ENCODE results near the gene SLC7A14. TPM values are rescaled to one million over a fixed set of nuclear protein-coding genes. Genes with fewer than 3 reads are reported as not detected.

Gene SLC7A14
- total RNA-seq, 2 experiments from 2014 or later: not detected

- intact Hi-C loops (cut with micrococcal nuclease): no loop called here
Observed at GRCh38 chr3:170471149-170471548, 114.7 kb downstream of the SLC7A14 start.

DNA sequence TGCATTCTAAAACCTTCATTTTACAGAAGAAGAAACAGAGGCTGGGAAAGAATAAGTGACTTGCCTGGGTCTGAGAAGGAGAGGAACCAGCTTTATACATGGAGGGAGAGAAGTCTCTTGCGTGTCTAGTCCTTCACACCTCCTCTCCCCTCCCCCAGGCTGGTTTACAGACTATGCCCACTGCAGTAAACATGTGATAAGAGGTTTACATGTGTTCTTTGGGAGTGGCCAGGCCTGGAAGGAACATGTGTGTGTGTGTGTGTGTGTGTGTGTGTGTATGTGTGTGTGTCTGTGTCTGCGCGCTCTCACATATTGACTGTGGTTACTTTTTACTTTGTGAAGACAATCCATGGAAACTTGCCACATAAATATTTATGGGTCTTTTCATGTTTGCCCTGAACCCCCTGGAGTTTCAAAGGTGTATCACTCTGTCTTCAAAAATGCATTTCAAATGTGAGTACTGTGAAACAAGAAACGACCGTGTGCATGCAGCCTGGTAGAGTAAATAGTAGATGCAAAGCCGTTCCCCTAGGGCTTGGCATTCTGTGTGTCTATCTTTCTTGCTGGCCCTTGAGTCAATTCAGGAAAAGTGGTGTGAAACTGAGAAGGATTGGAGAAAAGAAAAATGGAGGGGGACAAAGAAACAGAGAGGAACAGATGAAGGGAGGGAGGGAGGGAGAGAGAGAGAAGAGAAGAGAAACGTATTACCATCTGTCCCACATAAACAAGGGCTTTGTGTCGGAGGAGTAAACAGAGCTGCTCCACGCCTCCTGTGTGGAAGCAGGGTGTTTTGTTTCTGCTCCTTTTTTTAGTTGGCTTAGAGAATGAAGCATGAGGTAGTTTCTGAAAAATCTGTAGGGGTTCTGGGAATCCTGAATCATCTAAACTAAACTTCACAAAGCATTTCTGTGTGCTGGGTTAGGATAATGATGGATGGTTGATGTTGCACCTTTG is 115.5 kb downstream of the SLC7A14 start:
- intact Hi-C loops (cut with micrococcal nuclease): no loop called here

More at GRCh38 chr3:170471149-170471548, 114.7 kb downstream of the SLC7A14 start:
- Mint-ChIP-seq H3K4me1 (ENCODE audit: low read depth) (peaks cover 3% of the 10 kb centered on the region), H3K27me3 (peaks cover 27% of the 10 kb centered on the region), H3K4me3 (no peak overlapping the region), H3K36me3 (no peaks in the 10 kb centered on the region), H3K9me3 (no peaks in the 10 kb centered on the region), H3K27ac (no peak overlapping the region)
- CTCF ChIA-PET: no interaction called here
- no peak for DNase-seq
- POLR2A ChIA-PET: no interaction called here

GRCh38 chr3:170469151-170470062 is 116.5 kb downstream of the SLC7A14 start:
- ChIA-PET POLR2A (interaction anchor here (0.5 kb wide), 1 partner anchor 203 kb away, joined by 3 read pairs; no protein-coding TSS in a partner anchor), CTCF (no interaction called here)
- intact Hi-C loops (cut with micrococcal nuclease): no loop called here
- H3K9me3 Mint-ChIP-seq: no peaks in the 10 kb centered on the region
- no peak for DNase-seq
- H3K4me3 Mint-ChIP-seq: no peak overlapping the region
- H3K36me3 Mint-ChIP-seq: no peaks in the 10 kb centered on the region
- H3K4me1 Mint-ChIP-seq (ENCODE audit: low read depth): peaks cover 3% of the 10 kb centered on the region
- H3K27ac Mint-ChIP-seq: no peak overlapping the region
- peaks cover 21% of the 10 kb centered on the region for H3K27me3 Mint-ChIP-seq

More for the DNA sequence above, 115.5 kb downstream of the SLC7A14 start:
- Mint-ChIP-seq H3K4me1 (ENCODE audit: low read depth) (peaks cover 3% of the 10 kb centered on the region), H3K9me3 (no peaks in the 10 kb centered on the region), H3K36me3 (no peaks in the 10 kb centered on the region), H3K27ac (no peak overlapping the region), H3K4me3 (no peak overlapping the region), H3K27me3 (peaks cover 23% of the 10 kb centered on the region)
- ChIA-PET CTCF (no interaction called here), POLR2A (interaction anchor here (0.5 kb wide), 1 partner anchor 204 kb away, joined by 3 read pairs; no protein-coding TSS in a partner anchor)
- no peak for DNase-seq

- no peak overlapping the region for H3K4me3 Mint-ChIP-seq
- peaks cover 3% of the 10 kb centered on the region for H3K4me1 Mint-ChIP-seq (ENCODE audit: low read depth)
- no peak for DNase-seq
- ChIA-PET POLR2A (no interaction called here), CTCF (no interaction called here)
- no peak overlapping the region for H3K27ac Mint-ChIP-seq
- H3K9me3 Mint-ChIP-seq: no peaks in the 10 kb centered on the region
- intact Hi-C loops (cut with micrococcal nuclease): no loop called here
- no peaks in the 10 kb centered on the region for H3K36me3 Mint-ChIP-seq
- H3K27me3 Mint-ChIP-seq: peaks cover 18% of the 10 kb centered on the region
Observed at GRCh38 chr3:170467571-170468147, 118.2 kb downstream of the SLC7A14 start.

DNA sequence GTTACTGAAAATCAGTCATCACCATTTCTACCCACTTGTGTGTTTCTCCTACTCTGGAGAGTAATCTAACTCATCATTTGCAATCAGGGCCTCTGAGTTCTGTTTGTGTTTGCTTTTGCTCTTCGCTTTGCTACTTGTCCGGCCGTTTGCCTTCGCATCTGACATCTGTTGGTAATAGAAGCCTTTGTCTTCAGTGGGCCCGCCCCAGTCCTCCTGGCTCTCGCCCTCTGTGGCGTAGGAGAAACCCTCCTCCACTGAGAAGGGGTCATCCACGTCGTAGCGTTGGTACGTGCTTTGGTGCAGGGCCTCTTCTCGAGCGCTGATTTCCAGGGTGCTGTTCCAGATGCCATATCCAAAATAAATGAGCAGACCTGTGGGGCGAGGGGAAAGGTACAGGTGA is 118.9 kb downstream of the SLC7A14 start:
- DNase-seq: no peak
- H3K27me3 Mint-ChIP-seq: peaks cover 19% of the 10 kb centered on the region
- no peaks in the 10 kb centered on the region for H3K9me3 Mint-ChIP-seq
- intact Hi-C loops (cut with micrococcal nuclease): no loop called here
- no peak overlapping the region for H3K4me3 Mint-ChIP-seq
- H3K27ac Mint-ChIP-seq: no peak overlapping the region
- peaks cover 3% of the 10 kb centered on the region for H3K4me1 Mint-ChIP-seq (ENCODE audit: low read depth)
- CTCF ChIA-PET: no interaction called here
- POLR2A ChIA-PET: no interaction called here
- no peaks in the 10 kb centered on the region for H3K36me3 Mint-ChIP-seq

- Mint-ChIP-seq H3K9me3 (no peaks in the 10 kb centered on the region), H3K27me3 (peaks cover 22% of the 10 kb centered on the region), H3K4me1 (ENCODE audit: low read depth) (peaks cover 3% of the 10 kb centered on the region), H3K36me3 (no peaks in the 10 kb centered on the region), H3K27ac (no peak overlapping the region), H3K4me3 (no peak overlapping the region)
- intact Hi-C loops (cut with micrococcal nuclease): no loop called here
- ChIA-PET CTCF (interaction anchor here (1.4 kb wide), 1 partner anchor 346 kb away, joined by 3 read pairs; no protein-coding TSS in a partner anchor), POLR2A (no interaction called here)
- no peak for DNase-seq
Observed at GRCh38 chr3:170465955-170466354, 119.9 kb downstream of the SLC7A14 start.

DNA sequence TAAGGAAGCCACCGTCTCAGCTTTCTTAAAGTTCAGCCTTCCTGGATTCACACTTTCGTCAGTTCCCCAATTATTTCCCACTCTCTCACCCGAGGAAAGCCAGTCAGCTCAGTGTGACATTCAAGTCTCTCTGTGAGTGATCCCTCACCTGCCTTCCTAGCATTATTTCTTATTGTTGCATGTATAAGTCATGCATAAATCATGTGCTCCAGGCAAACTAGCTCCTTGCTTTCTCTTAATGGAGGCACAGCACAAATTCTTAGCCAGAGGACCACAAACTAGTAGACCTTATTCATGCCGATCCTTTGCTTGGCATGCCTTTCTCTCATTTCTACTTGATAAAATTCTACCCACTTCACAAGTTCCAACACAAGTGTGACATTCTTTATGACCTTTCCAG is 122.9 kb downstream of the SLC7A14 start:
- ChIA-PET CTCF (no interaction called here), POLR2A (no interaction called here)
- no peak for DNase-seq
- H3K27ac Mint-ChIP-seq: no peak overlapping the region
- no peak overlapping the region for H3K4me3 Mint-ChIP-seq
- H3K27me3 Mint-ChIP-seq: peaks cover 23% of the 10 kb centered on the region
- no peaks in the 10 kb centered on the region for H3K36me3 Mint-ChIP-seq
- intact Hi-C loops (cut with micrococcal nuclease): no loop called here
- H3K9me3 Mint-ChIP-seq: no peaks in the 10 kb centered on the region
- H3K4me1 Mint-ChIP-seq (ENCODE audit: low read depth): no peaks in the 10 kb centered on the region

- Mint-ChIP-seq H3K27ac (no peak overlapping the region), H3K4me1 (ENCODE audit: low read depth) (no peaks in the 10 kb centered on the region), H3K27me3 (peaks cover 25% of the 10 kb centered on the region), H3K9me3 (no peaks in the 10 kb centered on the region), H3K36me3 (no peaks in the 10 kb centered on the region), H3K4me3 (no peak overlapping the region)
- intact Hi-C loops (cut with micrococcal nuclease): no loop called here
- no peak for DNase-seq
- CTCF ChIA-PET: interaction anchor here (0.9 kb wide), 1 partner anchor 44 kb away, joined by 4 read pairs; no protein-coding TSS in a partner anchor
- POLR2A ChIA-PET: no interaction called here
Observed at GRCh38 chr3:170458285-170458684, 127.6 kb downstream of the SLC7A14 start.

- no peaks in the 10 kb centered on the region for H3K9me3 Mint-ChIP-seq
- H3K27me3 Mint-ChIP-seq: peaks cover 10% of the 10 kb centered on the region
- no peak overlapping the region for H3K27ac Mint-ChIP-seq
- ChIA-PET CTCF (interaction anchor here (1.1 kb wide), 1 partner anchor 41 kb away, joined by 4 read pairs; no protein-coding TSS in a partner anchor), POLR2A (no interaction called here)
- no peaks in the 10 kb centered on the region for H3K36me3 Mint-ChIP-seq
- H3K4me1 Mint-ChIP-seq (ENCODE audit: low read depth): no peaks in the 10 kb centered on the region
- DNase-seq: no peak
- no peak overlapping the region for H3K4me3 Mint-ChIP-seq
- intact Hi-C loops (cut with micrococcal nuclease): no loop called here
Observed at GRCh38 chr3:170454509-170454908, 131.4 kb downstream of the SLC7A14 start.

GRCh38 chr3:170450039-170450438 is 135.8 kb downstream of the SLC7A14 start:
- H3K4me1 Mint-ChIP-seq (ENCODE audit: low read depth): no peaks in the 10 kb centered on the region

GRCh38 chr3:170448584-170448983 is 137.3 kb downstream of the SLC7A14 start:
- DNase-seq: no peak
- Mint-ChIP-seq H3K4me1 (ENCODE audit: low read depth) (no peaks in the 10 kb centered on the region), H3K9me3 (no peaks in the 10 kb centered on the region), H3K27ac (no peak overlapping the region), H3K4me3 (no peak overlapping the region), H3K36me3 (no peaks in the 10 kb centered on the region), H3K27me3 (peaks cover 6% of the 10 kb centered on the region)
- ChIA-PET POLR2A (no interaction called here), CTCF (no interaction called here)
- intact Hi-C loops (cut with micrococcal nuclease): no loop called here

More at GRCh38 chr3:170450039-170450438, 135.8 kb downstream of the SLC7A14 start:
- Mint-ChIP-seq H3K9me3 (no peaks in the 10 kb centered on the region), H3K27ac (no peak overlapping the region), H3K4me3 (no peak overlapping the region), H3K27me3 (no peaks in the 10 kb centered on the region), H3K36me3 (no peaks in the 10 kb centered on the region)
- ChIA-PET POLR2A (no interaction called here), CTCF (no interaction called here)
- intact Hi-C loops (cut with micrococcal nuclease): no loop called here
- no peak for DNase-seq

- Mint-ChIP-seq H3K27ac (no peak overlapping the region), H3K4me1 (ENCODE audit: low read depth) (no peaks in the 10 kb centered on the region), H3K36me3 (no peaks in the 10 kb centered on the region), H3K4me3 (no peak overlapping the region), H3K9me3 (no peaks in the 10 kb centered on the region), H3K27me3 (peaks cover 19% of the 10 kb centered on the region)
- intact Hi-C loops (cut with micrococcal nuclease): no loop called here
- DNase-seq: no peak
- POLR2A ChIA-PET: no interaction called here
- CTCF ChIA-PET: interaction anchor here (1.1 kb wide), 1 partner anchor 8 kb away, joined by 4 read pairs; no protein-coding TSS in a partner anchor
Observed at GRCh38 chr3:170443457-170443856, 142.4 kb downstream of the SLC7A14 start.
